Esophagus squamous epithelium (tissue), 5 donors: Measurements from ENCODE around the gene TANGO2. TPM values are rescaled to one million over a fixed set of nuclear protein-coding genes. Genes with fewer than 3 reads are reported as not detected.

Source experiments
- DNase-seq: peaks from one replicate; lab custom pipeline; 2025; lab: John Stamatoyannopoulos, UW
- H3K27ac ChIP-seq, 4 donors: fragments of 200-600 bp; sonication (generic); one replicate each; pipeline ENCODE4 v1.5.1; 2016 to 2019; ENCODE audit warnings: mild to moderate bottlenecking in 1 of 4
- H3K27me3 ChIP-seq, 4 donors: fragments of 200-600 bp; sonication (generic); 1 replicate in 3 of 4; 2 replicates in 1 of 4; pipeline versions ENCODE4 v1.5.1 to v1.6.0; 2017 to 2021; ENCODE audit warnings: antibody characterized with exemption in 1 of 4
- H3K36me3 ChIP-seq, 3 donors: fragments of 200-600 bp; sonication (generic); one replicate each; pipeline ENCODE4 v1.5.1; 2016 to 2019
- H3K4me1 ChIP-seq, 3 donors: fragments of 200-600 bp; sonication (generic); one replicate each; pipeline ENCODE4 v1.5.1; 2017 to 2019
- H3K4me3 ChIP-seq, 4 donors: fragments of 200-600 bp; sonication (generic); 1 replicate in 3 of 4; 2 replicates in 1 of 4; pipeline ENCODE4 v1.5.1; 2016 to 2019; ENCODE audit warnings: mild to moderate bottlenecking in 2 of 4, moderate library complexity in 1 of 4
- H3K9me3 ChIP-seq, 3 donors: fragments of 200-600 bp; sonication (generic); one replicate each; pipeline ENCODE4 v1.5.1; 2016 to 2019
- CTCF ChIP-seq, 6 experiments: fragments of 450-650 bp in 4 of 6; fragments of 200-600 bp in 2 of 6; sonication (generic) in 2 of 6; IDR thresholded peaks; one replicate each; pipeline ENCODE4 v1.5.1; 2016 to 2019; ENCODE audit warnings: antibody characterized with exemption in 6 of 6, mild to moderate bottlenecking in 4 of 6, moderate library complexity in 4 of 6
- POLR2A ChIP-seq, 4 donors: fragments of 450-650 bp; IDR thresholded peaks; one replicate each; pipeline ENCODE4 v1.6.1; 2017; ENCODE audit warnings: antibody characterized with exemption in 4 of 4, mild to moderate bottlenecking in 4 of 4, moderate library complexity in 3 of 4
- WGBS, 2 donors: methylation state at CpG; one replicate each; pipeline ENCODE4 v1.1.5; 2018; 5-methylcytosine and 5-hydroxymethylcytosine counted together
- intact Hi-C: fragments of 100-400 bp; cut with DNase I; formaldehyde crosslinking; loops from one replicate; pipeline ENCODE4 v1.15.0; 2022
- total RNA-seq, 4 donors: library from RNA; depleted of rRNA; stranded (reverse); fragments of >200 nt; gene quantifications; one replicate each; pipeline ENCODE4 v1.1.0, GENCODE V29; 2016
- donor health status: DM: yes; HTN: yes; CAD: no.

TANGO2 gene
- total RNA-seq, 4 donors from 2014 or later = 14.0 to 28.2 (median 17.6) TPM

GRCh38 chr22:20083157-20083890 is 62.4 kb downstream of the TANGO2 start:
- Histone ChIP-seq H3K36me3 (peaks cover 27 to 32% (median 29%) of the 10 kb centered on the region in 3 donors), H3K4me1 (peaks cover 28 to 55% (median 42%) of the 10 kb centered on the region in 3 donors), H3K27me3 (no peaks in the 10 kb centered on the region), H3K27ac (peak overlapping the region in 1 of 4 donors; percentile 18), H3K4me3 (no peak overlapping the region), H3K9me3 (no peaks in the 10 kb centered on the region)
- 76 to 80% methylated on average over 9 to 10 of the region's 10 CpGs for WGBS, 2 donors
- no peak for TF ChIP-seq CTCF (IDR thresholded peaks at IDR 0.05)
- no peak for TF ChIP-seq POLR2A (IDR thresholded peaks at IDR 0.05)
- intact Hi-C loops = no loop called here
- DNase-seq = no peak

GRCh38 chr22:20083891-20084546 is 63.1 kb downstream of the TANGO2 start:
- no peak overlapping the region for H3K4me3 ChIP-seq
- intact Hi-C loops = no loop called here

GRCh38 chr22:20084547-20085413 is 63.9 kb downstream of the TANGO2 start:
- no peak overlapping the region for H3K27ac ChIP-seq
- intact Hi-C loops = no loop called here
- TF ChIP-seq POLR2A (IDR thresholded peaks at IDR 0.05) = no peak
- TF ChIP-seq CTCF (IDR thresholded peaks at IDR 0.05) = peak in 1 of 6 experiments; percentile 35
- H3K27me3 ChIP-seq = no peaks in the 10 kb centered on the region
- no peak overlapping the region for H3K4me3 ChIP-seq
- H3K4me1 ChIP-seq = peaks cover 23 to 48% (median 37%) of the 10 kb centered on the region in 3 donors
- 76 to 77% methylated on average over 9 to 15 of the region's 23 CpGs for WGBS, 2 donors
- H3K36me3 ChIP-seq = peaks cover 39 to 46% (median 40%) of the 10 kb centered on the region in 3 donors
- no peak for DNase-seq
- no peaks in the 10 kb centered on the region for H3K9me3 ChIP-seq

More at GRCh38 chr22:20083891-20084546, 63.1 kb downstream of the TANGO2 start:
- whole genome bisulfite sequencing, 2 donors = 60 to 78% methylated on average over 10 of the region's 10 CpGs
- H3K9me3 ChIP-seq = no peaks in the 10 kb centered on the region
- peaks cover 33 to 39% (median 33%) of the 10 kb centered on the region in 3 donors for H3K36me3 ChIP-seq
- no peaks in the 10 kb centered on the region for H3K27me3 ChIP-seq
- H3K27ac ChIP-seq = no peak overlapping the region
- TF ChIP-seq CTCF (IDR thresholded peaks at IDR 0.05) (no peak), POLR2A (IDR thresholded peaks at IDR 0.05) (no peak)
- no peak for DNase-seq
- H3K4me1 ChIP-seq = peaks cover 28 to 53% (median 42%) of the 10 kb centered on the region in 3 donors

- H3K9me3 ChIP-seq = no peaks in the 10 kb centered on the region
- H3K36me3 ChIP-seq = peaks cover 45 to 55% (median 46%) of the 10 kb centered on the region in 3 donors
- no peak for TF ChIP-seq CTCF (IDR thresholded peaks at IDR 0.05)
- no peak for TF ChIP-seq POLR2A (IDR thresholded peaks at IDR 0.05)
- intact Hi-C loops = no loop called here
- H3K27ac ChIP-seq = no peak overlapping the region
- no peak for DNase-seq
- peaks cover 20 to 46% (median 37%) of the 10 kb centered on the region in 3 donors for H3K4me1 ChIP-seq
- 95 to 97% methylated on average over 17 to 18 of the region's 20 CpGs for WGBS, 2 donors
- H3K4me3 ChIP-seq = no peak overlapping the region
- no peaks in the 10 kb centered on the region for H3K27me3 ChIP-seq
Measured at GRCh38 chr22:20085651-20086050, 64.7 kb downstream of the TANGO2 start.
